NCI-H1694 (cell line): ENCODE measurements around the gene RPL3.

Source experiments
- DNase-seq: peaks from one replicate; lab custom pipeline; 2025; lab: John Stamatoyannopoulos, UW

Gene RPL3

DNA sequence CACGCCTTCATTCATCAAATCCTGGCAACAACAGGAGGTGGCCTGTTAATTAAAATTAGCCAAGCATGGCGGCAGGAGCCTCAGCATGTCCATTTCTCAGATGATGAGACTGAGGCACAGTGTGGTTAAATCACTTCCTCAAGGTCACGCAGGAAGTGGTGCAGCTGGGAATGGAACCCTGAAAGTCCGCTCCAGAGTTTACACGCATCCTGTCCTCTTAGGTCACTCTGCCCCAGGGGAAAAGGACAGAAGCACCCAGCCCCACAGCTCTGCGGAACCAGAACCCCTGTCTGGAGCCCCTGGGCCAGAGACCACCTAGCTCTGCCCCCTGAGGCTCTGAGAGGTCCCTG, 19.6 kb downstream of the RPL3 start:
- no peak for DNase-seq

- DNase-seq: no peak
Measured at GRCh38 chr22:39298241-39298987, 21.0 kb downstream of the RPL3 start.

DNA sequence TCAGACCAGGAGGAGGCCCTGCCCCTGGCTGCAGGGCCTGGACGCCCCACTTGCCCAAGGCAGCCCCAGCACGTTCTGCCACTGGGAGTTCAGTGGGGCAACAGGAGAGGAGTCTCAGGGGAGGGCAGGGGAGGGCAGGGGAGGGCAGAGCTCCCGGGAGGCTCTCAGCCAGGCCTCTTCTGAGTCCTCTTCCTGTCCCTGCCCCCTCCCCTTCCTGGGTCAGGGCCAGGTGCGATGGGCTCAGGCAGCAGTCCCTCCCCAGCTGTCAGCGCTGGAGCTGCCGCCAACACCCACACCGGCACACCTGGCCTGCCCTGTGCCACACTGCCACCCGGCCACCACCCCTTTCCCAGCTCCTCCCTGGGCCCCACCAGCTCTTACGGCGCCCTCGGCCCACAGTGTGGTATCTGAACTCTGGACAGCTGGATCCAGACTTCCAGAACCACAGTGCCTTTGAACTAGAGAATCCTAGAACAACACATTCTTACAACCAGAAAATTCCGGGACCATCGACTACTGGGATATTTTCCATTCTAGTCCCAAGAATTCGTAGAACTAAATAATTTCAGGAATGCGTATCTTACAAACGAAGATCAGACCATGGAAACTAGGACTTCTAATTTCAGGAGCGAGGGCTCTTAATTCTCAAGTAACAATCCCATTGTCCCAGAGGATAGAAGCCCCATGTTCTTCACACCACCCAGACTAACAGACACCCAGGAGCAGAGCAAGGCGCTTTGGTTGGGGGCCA, 21.8 kb downstream of the RPL3 start:
- DNase-seq: no peak

- DNase-seq: no peak
Measured at GRCh38 chr22:39296981-39297489, 22.4 kb downstream of the RPL3 start.

- no peak for DNase-seq
Measured at GRCh38 chr22:39296535-39296934, 22.9 kb downstream of the RPL3 start.

- no peak for DNase-seq
Measured at GRCh38 chr22:39294571-39295468, 24.6 kb downstream of the RPL3 start.

DNA sequence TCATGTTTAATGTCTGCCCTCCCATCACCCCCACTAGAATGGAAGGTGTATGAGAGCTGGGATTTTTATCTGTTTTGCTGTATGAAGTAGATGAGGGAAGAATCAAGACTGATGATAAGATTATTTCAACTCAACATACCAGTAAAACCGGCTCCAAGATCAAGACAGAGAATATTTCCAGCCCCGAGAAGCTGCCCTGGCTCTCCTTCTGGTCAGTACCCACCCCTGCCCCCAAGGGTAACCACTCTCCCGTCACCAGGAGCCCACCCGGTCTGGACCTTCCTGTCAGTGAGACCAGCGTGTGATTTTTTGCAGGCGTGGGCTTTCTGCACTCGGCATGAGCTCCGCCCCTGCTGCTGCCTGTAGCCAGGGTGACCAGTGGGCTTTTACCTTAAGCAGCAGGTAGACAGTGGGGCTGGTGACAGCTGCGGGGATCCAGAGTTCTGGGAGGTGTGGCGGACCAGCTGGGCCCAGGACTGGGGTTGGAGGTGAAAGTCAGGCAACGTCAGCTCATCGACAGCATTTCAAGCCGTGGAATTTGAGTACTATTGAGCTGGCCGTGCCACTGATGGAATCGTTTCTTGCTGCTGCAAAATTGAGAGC, 25.6 kb downstream of the RPL3 start:
- DNase-seq: no peak

GRCh38 chr22:39292561-39293074, 26.8 kb downstream of the RPL3 start:
- DNase-seq: no peak

DNA sequence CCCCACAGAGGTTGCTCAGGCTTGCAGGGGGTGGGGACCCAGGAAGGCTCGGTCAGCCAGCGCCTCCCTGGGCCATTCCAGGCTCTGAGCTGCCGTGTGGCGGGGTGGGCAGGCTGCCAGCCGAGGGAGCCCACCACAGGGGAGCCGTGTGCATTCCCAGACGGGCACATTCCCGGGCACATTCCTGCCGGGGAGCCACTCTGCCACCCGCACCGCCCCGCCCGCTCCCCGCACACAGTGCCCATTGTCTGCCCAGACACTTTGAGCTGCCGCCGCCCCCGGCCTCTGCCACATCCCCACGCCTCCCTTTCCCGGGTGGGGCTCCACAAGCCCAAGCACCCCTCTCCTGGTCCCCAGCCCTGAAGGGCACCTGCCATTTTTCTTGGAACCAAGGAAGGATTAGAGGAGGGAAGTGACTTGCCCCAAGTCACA, 27.4 kb downstream of the RPL3 start:
- no peak for DNase-seq

DNA sequence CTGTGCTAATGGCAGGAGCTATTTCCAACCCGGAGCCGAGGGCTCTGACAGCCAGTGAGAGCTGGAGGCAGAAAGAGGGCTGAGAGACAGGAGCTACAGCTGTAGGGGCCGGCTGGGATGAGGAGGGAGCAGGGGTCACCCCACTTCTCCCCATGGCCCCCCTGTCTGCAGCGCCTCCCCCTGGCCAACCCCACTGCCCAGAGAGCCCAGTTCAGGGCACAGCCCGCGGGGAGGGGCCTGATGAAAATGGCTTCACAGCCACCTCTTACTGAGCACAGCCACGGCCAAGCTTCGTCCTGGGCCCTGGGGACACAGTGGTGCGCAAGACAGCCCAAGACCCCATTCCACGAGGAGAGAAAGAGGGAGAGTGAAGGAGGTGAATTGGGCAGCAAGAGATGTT, 27.9 kb downstream of the RPL3 start:
- no peak for DNase-seq

DNA sequence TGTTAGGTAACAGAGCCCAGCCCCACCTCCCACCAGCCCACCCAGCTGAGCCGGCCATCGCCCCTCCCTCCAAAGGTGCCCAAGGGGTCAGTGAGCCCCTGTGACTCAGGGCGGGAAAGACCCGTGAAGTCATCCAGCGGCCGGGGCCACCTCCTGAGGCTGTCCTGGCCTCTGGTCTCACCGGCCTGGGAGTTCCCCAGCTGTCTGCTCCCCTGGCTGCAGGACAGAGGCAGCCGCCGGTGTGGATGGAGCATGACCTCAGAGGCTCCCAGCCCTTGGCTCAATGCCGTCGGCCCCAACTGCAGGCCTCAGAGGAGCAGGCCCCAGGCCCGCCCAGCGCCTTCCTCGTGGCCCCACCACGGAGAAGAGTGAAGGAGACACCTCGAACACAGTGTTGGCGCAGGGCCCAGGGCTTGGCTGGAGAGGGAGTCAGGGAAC, 28.7 kb downstream of the RPL3 start:
- DNase-seq: no peak

DNA sequence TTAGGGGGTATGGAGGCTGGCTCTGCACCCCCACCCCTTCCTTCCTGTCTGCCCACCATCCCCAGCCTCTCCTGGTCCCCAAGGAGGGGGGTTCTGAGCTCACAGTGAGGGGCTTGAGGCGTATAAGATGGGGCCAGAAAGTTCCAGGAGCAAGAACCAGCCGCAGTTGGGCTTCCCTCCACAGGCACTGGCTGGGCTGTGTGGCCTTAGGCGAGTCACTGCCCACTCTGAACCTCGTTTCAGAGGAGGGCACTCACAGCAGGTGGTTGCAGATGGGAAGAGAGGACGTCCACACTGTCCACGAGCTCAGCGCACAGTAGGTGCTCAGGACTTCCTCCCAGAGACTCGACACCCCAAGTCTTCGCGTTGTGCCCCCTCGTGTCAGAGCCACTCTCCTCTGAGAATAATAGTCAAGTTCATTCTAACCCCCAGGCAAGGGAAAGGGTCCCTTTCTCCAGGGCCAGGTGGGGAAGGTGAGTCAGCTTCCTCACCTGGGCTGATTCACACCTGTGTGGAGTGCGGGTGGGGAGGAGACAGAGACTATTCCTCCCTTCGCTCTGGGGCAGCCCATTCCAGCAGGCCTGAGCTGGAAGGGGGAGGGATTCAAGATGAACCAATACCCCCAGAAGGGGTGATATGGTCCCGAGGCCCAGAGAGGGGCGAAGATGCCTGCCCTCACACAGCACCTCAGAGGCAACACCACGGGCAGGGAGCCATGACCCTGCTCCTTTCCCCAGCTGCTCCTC, 29.3 kb downstream of the RPL3 start:
- no peak for DNase-seq

DNA sequence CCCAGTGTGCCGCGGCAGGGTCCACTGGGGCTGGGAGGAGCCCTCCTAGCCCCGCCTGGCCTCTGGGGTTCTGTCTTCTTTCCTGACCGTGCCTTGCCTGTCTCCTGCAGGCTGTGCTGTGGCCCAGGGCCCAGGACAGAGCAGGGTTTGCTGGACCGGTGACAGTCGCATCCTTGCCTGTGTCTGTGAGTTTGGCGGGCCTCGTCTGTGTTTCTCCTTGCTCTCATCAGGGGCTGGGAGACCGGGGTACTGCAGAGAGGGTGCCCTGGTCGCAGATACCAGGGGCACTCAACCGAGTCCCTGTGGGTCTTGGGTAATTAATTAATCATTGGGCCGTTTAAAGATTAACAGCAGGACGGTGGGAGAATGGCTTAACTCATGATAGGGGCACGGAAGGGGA, 29.9 kb downstream of the RPL3 start:
- DNase-seq: no peak

- DNase-seq: no peak
Measured at GRCh38 chr22:39288135-39288898, 31.1 kb downstream of the RPL3 start.

GRCh38 chr22:39287076-39287725, 32.2 kb downstream of the RPL3 start:
- no peak for DNase-seq

DNA sequence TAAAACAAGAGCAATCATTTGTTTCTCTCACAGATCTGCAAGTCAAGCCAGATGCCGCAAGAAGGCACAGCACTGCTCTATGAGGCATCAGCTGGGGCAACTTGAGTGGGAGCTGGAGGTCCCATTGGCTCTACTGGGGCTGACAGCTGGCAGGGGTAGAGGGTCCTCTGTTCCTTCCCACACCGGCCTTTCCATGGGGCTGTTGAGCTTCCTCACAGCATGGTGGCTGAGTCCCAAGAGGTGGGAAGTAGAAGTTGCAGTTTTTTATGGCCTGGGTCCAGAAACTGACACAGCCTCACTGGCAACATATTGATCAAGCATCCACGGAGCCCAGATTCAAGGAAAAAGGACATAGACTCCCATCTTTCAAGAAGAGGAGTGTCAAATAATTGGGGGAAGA, 34.4 kb downstream of the RPL3 start:
- no peak for DNase-seq

- no peak for DNase-seq
Measured at GRCh38 chr22:39284142-39284980, 35.1 kb downstream of the RPL3 start.

DNA sequence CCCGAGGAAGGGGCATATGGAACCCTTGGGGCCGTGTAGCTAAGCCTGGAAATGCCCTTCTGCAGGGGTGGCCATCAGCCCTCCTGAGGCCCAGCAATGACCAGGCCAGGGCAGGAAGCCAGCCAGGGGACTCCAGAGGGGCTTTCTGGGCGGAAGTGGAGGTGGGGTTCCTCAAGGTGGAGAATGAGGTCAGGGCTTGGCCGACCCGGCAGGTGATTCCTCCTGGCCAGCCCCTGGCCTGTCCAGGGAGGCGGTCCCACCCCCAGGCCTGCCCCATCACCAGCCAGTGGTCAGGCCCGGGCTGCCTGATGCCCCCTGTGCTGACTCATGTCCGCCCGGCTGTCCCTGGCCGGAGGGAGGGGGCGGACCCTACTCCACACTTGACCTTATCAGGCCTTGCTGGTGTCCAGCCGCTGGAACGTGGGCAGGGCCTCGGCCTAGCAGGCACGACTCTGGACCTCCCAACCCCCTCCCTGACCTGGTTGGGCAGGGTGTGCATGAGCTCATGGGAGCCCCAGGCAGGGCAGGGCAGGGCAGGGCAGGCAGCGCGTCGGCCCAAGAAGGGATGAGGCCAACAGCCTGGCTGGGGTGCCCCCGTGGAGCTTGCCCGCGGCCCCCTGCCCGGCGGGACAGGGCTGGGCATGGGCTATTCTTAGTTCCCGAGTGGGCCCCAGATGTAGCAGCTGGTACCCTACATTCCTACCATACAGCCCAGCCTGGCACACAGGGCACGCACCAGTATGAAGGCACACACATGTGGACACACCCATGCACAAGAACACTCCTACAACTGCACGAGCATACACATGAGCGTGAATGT, 35.9 kb downstream of the RPL3 start:
- DNase-seq: no peak
